HG03342 (cell line): ENCODE results near the gene TTLL12.

Experiments used
- ATAC-seq: cut with Tn5 transposase; IDR thresholded peaks from one replicate; pipeline ENCODE4 v1.9.1; 2021; ENCODE audit warnings: mild to moderate bottlenecking, moderate library complexity; ENCODE audit not compliant: unreplicated experiment

The TTLL12 gene

DNA sequence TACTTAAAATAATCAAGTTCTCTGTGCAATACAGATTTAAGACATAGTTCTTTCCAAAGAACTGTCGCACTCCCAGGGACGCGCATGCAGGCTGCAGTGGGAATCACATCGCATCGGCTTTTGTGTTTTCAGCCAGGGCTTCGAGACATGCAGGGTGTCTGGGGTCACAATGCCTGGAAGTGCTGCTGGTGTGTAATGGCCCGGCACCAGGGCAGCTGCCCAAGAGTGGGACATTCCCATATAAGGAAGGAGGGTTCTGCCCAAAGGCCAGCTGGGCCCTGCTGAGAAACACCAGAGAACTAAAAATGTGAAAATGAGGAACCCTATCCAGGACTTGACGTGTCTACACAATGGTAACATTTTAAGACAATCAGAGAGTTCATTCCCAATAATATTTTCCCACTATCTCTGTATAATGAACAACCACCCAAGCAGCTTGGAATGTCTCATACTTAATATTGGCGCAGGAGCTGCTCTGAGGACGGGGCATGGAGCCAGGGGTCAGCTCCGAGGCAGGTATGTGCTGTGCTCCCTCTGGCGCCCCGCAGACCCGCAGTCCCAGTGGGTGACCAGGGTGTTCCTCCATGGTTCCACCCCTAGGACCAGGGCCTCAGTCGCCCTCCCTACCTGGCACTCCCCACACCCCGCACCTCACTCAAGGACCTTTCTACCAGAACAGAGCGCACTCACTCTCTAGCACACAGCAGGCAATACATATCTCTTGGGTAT is 55.0 kb downstream of the TTLL12 start:
- ATAC-seq, result no peak

- no peak for ATAC-seq
Observed at GRCh38 chr22:43129426-43130425, 57.2 kb downstream of the TTLL12 start.

DNA sequence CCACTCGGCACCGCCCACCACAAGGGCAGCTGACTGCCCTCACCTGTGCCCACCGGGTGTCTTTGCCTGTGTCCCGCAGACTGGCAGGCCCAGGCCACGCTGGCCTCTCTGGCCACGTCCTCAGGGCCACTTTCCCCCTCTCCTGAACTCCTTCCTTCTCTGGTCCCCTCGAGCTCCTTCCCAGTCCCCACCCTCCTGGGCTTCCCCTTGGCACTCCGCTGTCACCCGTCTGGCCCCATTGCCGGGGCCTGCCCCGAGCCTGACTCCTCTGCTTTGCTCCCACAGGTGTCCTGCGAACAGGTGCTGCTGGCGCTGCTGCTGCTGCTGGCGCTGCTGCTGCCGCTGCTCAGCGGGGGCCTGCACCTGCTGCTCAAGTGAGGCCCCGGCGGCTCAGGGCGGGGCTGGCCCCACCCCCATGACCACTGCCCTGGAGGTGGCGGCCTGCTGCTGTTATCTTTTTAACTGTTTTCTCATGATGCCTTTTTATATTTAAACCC is 58.0 kb downstream of the TTLL12 start:
- ATAC-seq, result no peak

DNA sequence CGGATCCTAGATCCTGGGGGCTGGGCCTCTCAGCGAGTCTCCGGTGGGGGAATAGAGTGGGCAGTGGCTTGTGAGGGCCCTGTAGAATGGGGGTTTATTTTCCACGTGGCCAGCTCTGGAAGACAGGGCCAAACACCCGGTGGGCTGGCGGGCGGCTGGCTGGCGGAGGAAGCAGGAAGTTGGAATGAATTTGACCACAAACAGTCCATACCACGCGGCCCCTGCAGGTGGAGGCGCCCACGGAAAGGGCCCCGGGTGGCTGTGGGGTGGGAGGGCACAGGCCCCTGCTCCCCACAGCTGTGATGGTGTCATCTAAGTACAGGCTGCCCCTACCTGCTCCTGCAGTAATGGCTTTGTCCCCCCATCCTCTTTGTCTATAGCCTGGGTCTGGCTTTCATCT is 58.8 kb downstream of the TTLL12 start:
- no peak for ATAC-seq

DNA sequence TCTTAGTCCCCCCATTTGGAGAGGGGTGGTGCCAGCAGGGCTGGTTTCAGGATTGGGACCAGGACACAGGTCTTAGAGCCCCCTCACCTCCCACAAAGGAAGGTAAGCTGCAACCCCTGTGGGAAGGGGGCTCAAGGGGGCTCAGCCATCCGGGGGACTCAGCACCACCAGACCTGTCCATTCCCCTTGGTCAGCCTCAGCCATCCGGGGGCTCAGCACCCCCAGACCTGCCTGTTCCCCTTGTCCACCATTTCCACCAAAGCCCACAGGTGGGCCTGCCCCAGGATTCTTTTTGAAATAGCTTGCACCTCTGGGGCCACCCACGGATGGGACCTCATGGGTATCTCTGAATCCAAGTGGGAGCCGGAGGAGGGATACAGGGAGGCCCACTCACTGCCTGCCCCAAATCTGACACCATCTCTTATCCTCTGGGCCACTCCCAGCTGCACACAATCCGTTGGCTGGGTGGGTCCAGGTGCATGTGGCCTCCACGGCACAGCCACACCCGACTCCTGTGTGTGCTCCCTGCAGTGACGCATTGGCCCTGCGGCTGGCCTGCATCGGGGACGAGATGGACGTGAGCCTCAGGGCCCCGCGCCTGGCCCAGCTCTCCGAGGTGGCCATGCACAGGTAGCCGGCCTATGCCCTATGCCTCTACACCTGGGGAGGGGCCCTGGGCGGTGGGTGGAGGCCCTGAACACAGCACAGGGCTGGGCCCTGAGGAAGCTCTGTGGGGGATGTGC is 59.6 kb downstream of the TTLL12 start:
- no peak for ATAC-seq

DNA sequence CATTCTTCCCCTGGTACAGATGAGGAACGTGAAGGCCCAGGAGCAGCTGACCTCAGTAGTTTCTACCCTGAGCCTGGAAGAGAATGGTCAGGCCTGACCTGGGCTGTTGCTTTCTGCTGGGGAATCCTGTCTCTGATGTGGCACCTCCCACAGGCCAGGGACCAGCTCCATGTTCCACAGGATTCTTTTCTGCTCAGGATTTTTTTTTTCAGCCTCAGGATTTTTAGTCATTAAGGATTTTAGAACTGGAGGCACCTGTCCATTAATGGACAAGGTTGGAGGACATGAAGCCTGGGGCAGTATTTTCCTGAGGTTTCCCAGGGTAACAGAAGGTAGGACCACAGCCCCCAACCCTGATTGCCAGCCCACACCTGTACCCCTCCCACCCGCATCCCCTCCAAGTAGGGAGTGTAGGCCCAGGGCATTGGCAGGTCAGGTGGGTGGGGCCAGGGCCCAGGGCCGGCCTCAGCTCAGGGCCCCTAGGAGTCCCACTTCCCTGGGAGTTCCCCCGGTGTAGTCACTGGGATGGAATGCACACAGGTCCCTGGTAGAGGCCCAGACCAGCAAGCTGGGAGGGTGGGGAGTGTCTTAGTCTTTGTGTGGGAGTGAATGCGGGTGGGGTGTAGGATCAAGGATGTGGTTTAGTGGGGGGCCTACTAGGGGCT is 60.3 kb downstream of the TTLL12 start:
- no peak for ATAC-seq

DNA sequence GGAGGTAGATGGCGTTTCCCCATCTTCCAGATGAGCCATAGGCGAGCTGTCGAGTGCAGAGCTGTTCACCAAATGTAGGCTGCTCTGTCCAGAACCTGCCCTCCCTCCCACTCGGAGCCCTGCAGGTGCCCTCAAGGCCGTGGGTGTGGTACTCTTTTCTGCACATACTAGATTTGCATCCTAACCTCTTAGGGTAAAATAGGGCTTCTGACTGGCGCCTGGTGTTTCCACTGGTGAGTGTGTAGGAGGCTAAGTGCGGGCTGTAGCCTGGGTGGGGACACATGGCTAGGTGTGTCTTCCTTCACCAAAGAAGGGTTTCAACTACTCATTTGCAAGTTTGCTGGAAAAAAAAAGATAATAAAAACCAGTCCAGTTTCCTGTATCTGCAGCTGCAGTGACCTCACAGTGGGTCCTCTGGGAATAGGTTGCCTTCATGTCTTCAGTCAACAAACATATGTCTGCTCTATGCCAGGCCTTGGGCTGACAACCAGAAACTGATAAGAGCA is 67.9 kb downstream of the TTLL12 start:
- ATAC-seq, result no peak

DNA sequence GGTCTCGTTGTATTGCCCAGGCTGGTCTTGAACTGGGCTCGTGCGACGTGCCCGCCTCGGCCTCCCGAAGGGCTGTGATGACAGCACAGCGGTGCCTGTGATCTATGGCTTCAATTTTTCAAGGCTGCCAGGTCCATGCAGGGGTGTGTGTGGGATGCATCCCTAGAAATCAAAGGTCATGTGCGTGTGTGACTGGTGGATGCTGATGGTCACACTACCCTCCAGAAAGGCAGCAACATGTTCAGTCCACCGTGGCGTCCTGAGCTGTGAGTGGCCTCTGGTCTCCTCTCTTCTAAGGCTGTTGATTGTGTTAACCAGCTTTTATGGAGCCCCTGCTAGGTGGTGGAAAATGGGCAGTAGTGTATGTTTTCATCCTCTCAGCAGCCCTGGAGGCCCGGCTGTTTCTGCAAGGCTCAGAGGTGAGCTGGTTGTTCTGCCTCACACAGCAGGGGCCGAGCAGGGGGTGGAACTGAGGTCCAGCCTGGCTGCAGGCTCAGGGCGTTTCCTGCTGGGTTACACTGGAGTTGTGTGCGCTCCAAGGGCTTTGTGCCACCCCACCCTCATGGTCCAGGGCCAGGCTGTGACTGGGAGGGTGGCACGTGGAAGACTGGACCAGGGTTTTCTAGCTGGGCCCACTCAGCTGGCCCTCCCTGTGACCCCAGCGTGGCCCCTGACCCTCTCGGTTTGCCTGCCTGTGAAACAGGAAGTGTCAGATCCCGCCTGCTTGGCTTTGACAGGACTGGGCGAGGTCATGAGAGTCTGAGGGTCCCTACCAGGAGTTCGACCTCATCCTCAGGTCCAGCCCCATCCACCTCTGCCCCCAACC is 68.7 kb downstream of the TTLL12 start:
- no peak for ATAC-seq

DNA sequence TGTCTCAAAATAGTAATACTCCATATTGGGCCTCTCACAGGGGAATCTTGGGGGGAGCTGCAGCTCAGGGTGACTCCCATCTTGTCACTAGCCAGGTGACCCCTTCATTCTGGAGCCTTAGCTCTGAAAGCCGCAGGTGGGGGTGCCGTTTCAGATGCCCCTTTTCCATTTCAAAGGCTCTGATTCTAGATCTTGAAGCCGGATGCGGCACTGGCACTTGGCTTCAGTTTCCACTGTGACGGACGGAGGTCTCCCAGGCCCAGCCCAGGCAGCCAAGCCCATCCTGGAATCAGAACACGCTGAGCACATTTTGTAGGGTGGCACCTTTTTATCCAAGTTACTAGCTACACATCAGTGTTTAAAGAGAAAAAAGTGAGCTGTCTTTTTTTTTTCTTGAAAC is 70.0 kb downstream of the TTLL12 start:
- ATAC-seq, result no peak
